SKM-1 (cell line): Measurements from ENCODE around the gene FCN3.

Experiments
- DNase-seq: peaks from one replicate; lab custom pipeline; 2025; ENCODE audit not compliant: unreplicated experiment; lab: John Stamatoyannopoulos, UW

The FCN3 gene

DNA sequence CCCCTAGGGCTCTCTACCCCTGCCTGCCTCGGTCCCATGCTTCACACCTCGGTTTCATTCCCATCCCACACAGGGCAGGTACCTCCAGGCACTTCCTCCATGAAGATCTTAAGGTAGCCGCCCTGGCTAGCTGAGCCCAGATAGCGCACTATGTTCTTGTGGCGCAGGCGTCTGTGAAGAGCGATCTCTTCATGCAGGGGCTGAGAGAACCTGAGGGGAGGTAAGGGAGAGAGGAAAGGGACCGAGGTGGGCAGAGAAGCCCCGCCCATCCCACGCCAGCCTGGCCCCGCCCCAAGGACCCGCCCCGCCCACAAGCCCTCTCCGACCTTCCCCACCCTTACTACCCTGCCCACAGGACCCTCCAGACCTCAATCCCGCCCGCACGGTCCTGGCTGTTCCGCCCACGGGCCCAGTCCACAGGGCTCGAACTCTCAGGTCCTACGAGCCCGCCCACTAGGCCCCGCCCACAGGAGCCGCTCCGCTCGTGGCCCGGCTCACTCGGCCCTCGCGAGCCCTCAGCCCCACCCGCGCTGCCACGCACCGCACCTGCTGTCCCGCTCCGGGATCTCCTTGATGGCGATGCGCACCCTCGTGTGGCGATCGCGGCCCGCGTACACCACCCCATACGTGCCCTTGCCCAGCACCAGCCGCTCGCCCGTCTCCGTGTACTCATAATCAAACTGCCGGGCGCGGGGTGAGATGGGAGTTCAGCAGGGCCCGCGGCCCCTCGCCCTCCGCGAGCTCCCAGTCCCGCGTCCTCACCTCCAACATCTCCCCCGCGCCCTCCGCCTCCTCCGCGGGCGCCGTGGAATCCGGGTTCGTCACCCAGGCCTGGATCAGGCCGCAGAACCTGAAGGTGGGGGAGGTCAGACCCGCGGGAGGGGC lies 14.2 kb downstream of the FCN3 start:
- no peak for DNase-seq

DNA sequence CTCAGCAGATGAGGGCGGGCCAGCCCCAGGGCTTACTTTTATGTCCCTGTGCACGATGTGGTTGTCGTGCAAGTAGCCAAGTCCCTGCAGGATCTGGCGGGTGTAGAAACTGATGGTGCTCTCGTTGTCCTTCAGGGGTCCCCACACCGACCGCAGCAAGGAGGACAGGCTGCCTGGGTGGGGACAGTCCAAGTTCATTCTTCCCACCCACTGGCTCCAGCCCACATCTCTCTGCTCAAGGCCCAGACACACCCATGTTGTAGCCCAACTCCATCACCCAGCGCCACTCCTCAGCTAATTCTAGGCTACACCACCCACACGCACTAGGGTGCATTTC lies 14.8 kb downstream of the FCN3 start:
- DNase-seq = no peak

DNA sequence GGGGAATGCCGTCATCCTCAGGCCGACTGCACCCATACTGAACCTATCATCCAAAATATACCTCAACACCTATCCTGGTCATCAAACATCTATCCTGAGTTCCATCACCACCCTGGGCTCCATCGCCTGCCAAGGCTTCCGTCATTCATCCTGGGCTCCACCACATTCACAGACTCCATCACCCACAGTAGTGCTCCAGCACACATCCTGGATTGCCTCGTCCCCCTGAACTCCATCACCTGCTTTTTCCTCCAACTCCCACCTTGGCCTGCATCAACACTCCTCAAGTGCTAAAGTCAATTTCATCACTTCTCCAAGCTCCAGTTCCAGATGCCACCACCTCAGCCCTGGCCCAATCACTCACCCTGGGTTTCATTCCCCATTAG lies 15.7 kb downstream of the FCN3 start:
- no peak for DNase-seq

DNA sequence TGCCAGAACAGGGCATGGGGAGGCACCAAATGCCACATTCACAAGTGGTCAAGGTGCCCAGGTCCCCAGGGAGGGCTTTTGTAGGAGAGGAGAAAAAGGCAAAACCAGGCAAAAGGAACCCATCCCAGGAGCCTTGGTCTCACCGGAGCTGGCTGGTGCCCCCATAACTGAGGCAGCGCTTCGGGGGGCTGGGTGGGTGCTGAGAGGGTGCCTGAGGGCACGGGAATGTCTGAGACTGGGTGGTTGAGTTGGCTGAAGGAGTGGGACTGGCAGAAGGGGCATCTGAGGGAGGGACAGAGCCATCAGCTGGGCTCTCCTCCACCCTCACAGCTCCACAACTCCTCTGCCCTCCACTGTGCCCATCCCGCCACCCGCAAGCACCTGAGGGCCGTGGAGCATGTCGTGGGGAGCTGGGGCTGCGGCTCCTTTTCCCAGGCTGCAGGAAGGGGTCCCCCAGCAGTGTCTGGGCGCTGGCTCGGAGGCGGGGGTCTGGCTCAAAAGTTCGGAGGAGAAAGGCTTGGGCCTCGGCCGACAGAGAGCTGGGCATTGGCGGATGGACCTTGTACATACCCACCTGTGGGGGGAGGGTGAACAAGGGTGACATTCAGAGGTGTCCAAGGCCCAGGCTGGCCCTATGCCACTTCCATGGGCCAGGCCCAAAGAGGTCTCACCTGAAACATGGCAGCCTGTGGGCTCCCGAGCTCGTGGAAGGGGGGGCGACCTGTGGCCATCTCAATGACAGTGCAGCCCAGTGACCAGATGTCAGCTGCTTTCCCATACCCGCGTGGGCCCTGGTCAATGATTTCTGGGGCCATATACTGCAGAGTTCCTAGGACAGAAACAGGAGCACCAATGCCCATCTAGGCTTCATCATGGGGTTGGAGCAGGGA lies 16.3 kb downstream of the FCN3 start:
- no peak for DNase-seq

DNA sequence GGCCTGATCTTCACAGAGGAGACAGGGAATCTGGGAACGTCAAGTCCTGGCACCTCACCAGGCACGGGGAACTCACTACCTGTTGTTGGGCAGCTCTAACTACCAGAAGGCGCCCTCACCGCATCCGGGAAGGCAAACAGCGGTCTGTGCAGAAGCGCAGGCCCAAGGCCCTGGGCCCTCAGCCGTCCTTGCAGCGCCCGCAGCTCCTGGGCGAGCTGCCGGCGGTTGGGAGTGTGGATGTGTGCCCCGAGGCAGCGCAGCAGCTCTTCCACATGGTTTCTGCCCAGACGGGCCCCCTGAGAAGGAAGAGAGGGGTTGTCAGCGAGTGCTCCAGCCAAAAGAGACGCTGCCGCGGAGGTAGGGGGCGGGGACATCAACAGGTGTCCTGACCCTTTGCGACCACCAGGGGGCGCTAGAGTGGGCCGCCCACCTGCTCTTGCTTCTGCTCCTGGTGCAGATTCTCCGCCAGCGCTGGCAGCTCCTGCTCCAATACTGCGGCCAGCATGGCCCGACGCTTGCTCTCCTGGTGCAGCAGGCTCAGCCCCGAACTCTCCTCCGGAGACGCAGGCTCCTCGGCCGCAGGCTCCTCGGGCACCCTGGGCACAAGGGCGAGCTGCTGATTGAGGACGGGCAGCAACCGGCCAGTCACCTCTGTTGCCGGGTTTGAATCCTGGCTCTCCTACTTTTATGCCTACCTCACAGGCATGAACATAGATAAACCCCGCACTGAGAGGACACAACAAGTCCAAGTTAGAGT lies 17.2 kb downstream of the FCN3 start:
- peak; percentile 45 for DNase-seq

DNA sequence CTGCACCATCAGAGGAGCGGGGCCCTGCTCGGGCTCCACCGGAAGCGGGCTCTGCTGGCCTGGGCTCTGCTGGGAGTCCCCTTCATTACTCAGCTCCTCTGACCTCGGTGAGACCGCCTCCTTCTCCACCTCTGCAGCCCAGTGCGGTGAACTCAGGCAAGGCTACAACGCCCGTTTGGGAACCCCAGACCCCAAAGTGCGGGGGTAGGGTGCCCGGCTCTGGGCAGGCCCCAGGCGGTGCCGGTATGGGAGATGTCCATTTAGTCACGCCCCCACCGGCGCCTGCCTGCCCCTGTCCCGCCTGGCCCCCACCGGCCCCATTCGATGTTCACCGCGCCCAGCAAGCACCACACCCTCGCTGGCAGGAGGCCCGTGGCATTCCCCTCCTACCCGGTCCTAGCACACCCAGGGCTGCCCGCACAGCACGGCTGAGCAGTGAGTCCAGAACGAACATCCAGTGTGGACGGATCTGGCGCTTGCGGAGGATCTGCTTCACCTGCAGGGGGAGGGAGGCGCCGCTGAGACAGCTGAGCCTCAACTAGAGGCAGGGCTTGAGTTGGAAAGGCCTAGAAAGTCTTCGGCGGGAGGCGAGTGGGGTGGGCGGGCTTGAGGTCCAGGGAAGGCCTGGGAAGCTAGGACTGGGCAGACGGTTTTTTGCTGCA lies 17.9 kb downstream of the FCN3 start:
- no peak for DNase-seq

DNA sequence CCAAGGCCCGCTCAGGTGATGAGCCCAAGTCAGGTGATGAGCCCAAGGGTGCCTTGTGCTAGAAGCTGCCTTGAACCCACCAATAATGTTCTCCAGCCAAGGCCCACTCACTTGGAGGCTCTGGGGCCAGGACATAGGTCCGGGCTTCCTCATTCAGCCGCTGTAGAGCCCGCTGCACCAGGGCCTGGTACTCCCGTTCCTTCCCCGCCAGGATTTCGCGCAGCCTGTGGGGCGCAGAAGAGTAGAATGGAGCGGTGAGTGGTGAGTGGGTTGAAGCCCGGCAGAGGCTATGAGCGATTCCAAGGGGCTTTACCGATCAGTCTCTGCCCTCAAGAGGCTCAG lies 18.4 kb downstream of the FCN3 start:
- DNase-seq = no peak

DNA sequence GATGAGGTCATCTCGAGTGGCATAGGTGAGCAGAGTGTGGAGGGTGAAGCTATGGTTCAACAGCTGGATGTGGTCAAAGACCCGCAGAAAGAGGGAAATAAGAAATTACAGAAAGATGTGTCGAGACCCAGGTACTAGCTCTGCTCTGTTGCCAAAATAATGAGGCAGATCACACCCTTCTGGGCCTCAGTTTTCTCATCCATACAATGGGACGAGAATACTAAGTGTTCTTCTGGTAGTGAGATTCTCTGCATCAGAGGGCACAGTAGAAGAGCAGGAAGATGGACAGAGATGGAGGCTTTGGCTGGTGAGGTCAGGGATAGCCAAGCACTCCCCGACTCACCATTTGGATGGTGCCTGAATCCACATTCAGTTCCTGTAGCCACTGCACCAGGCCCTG lies 18.9 kb downstream of the FCN3 start:
- DNase-seq = no peak

DNA sequence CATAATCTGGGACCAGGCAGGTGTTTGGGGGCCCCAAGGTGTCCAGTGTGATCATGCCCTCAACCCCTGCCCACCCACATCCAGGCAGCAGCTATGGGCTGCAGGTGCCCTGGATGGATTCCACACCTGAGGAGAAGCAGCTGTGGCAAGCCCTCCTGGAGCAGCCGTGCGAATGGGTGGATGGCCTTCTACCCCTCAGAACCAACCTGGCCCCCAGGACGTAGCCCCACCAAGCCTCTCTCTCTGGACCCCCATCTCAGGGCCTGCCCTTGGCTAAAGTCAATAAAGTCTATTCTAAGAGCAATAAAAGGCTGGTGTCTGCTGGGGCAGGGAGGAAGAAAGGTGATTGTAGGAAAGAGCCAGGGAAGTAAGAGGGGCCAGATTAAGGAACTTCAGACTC lies 21.0 kb downstream of the FCN3 start:
- no peak for DNase-seq

DNA sequence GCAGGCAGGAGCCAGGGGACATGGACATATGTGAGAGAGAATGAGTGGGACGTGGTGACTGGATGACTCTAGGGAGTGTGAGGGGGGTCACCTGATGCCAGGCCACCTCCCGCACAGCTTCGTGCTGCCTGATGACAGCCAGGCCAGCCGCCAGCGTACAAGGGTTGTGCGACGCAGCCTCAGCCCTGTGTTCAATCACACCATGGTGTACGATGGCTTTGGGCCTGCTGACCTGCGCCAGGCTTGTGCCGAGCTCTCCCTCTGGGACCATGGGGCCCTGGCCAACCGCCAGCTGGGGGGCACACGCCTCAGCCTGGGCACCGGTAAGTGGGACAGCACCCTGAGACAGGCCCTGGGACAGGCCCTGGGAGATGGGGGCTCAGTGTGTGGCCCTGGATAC lies 21.5 kb downstream of the FCN3 start:
- DNase-seq = no peak

DNA sequence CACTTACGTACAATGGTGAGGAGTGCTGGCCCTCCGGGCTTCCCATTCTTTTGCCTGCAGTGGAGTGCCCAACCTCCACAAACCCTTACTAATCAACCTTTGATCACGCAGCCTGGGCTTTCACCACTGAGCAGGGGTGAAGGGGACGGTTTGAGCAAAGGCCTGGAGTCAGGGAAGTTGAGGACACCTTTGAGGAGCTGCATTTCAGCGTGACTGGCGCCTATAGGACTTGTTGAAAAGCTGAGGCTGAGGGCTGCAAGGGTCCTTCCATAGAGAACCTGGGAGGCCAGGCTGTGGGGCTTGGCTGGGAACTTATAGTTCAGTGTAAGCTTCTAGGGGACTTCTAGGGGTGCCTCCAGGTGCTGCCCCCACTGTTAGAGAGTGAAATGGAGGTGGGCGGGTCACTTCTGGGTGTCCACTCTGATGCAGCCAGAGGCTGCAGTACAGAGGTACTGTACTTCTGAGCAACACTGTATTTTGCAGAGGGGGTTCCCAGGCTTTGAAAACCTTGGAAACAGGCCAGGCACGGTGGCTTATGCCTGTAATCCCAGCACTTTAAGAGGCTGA lies 23.0 kb downstream of the FCN3 start:
- DNase-seq = no peak

DNA sequence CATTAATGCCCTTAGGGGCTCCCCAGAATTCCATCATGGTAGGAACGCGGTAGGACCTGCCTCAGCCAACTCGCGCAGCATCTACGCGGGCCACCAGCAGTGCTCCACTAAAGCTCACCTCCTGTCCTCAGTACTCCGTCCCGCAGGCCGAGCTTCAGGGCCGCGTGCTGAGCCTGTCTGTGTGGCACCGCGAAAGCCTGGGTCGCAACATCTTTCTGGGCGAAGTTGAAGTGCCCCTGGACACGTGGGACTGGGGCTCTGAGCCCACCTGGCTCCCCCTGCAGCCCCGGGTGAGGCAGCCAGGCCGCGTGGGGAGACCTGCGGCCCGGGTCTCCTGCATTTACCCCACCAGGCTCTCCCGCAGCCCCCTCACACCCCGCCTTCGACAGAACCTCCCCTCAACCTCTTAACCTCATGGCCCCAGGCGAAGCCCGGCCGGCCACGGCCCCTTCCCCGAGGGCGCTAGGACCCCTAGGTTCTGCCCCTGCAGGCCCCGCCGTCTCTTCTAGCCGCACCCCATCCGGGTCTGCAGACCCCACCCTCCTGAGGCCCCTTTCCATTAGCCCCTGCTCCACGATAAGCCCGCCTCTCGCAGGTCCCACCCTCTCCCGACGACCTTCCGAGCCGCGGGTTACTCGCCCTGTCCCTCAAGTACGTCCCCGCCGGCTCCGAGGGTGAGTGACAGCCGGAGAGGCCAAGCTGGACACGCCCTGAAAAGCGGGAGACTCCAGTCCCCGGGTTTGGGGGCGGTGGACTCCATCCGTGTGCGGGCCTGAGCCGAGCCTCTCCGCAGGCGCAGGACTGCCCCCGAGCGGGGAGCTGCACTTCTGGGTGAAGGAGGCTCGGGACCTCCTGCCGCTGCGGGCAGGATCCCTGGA lies 23.7 kb downstream of the FCN3 start:
- no peak for DNase-seq

DNA sequence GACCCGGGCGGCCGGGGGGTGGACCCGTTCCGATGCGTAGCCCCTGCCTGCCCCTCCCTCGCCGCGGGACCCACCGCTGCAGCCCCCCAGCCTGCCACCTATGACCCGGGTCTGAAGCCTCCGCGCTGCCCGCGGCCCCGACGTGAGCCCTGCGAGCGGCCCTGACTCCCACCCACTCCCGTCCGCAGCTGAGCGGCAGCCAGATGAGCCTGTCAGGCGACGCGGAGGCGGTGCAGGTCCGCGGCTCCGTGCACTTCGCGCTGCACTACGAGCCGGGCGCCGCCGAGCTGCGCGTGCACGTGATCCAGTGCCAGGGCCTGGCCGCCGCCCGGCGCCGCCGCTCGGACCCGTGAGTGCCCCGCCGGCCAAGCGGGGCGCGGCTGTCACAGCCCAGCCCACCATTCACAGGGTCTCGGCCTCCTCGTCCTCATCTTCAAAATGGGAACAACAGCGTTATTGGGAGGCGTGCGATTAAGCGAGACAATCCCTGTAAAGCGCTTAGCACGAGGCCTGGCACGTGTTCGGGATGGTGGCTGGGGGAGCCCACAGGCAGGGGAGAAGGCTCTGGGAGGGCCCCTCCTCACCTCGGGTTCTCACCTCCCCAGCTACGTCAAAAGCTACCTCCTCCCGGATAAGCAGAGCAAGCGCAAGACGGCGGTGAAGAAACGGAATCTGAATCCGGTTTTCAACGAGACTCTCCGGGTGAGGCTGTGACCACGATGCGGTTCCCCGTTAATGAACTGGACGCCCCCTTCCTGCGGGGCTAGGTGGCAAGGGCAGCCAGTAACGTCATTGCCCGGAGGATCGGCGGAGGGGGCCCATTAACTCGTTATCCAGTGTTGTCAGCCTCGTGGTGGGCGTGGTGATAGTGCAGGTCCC lies 24.6 kb downstream of the FCN3 start:
- DNase-seq = no peak

DNA sequence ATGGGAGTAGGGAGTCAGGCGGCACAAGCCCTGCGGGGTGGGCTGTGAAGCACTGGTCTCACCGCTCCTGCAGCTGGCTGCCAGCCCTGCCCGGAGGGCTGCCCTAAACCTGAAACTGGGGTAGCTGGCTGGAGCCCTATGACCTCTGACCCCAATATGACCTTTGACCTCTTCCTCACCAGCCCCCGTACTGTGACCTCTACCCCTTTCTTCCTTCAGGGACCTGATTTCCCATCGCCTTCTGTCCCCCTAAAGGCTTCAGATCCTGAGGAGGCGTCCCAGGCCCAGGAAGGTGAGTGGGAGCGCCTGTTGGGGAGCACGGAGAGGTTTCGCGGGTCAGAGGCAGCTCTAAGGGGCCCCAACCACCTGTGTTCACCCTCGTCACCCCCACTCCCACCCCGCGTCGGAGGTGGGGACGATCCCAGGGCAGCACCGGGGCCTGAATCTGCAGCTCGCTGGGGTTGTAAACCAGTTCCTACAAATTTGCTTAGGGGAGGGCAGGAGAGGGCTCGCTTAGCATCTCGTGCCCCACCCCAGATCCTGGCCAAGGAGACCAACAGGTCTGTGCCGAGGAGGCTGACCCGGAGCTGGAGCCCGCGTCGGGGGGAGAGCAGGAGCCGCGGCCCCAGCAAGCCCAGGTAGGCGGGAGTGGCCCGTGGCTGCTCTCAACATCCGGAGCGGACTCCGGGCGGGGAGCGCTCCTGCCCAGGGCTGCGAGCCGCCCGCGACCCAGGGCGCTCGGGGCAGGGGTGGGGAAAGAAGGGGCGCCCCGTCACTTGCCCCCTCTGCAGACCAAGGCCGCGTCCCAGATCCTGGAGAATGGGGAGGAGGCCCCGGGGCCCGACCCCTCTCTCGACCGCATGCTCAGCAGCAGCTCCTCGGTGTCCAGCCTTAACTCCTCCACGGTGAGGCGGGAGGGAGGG lies 25.5 kb downstream of the FCN3 start:
- DNase-seq = no peak

DNA sequence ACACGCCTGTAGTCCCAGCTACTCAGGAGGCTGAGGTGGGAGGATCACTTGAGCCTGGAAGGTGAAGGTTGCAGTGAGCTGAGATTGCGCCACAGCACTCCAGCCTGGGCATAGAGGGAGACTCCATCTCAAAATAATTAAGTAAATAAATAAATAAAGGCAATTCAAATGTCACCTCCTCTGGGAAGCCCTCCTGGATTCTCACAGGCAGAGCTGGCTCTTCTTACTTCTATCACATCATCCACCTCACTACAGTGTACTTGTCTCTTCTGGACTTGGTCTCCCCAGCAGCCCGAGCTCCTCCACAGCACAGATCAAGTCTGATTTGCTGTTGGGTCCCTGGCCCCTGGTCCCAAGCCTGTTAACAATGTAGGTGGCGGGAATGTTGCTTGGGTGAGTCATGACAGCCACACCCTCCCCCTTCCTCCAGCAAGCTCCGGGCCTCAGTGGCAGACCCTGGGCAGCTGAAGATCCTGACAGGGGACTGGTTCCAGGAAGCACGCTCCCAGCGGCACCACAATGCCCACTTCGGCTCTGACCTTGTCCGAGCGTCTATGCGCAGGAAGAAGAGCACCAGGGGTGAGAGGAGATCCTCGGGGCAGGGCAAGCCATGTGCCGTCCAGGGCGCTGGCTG lies 27.5 kb downstream of the FCN3 start:
- no peak for DNase-seq

DNA sequence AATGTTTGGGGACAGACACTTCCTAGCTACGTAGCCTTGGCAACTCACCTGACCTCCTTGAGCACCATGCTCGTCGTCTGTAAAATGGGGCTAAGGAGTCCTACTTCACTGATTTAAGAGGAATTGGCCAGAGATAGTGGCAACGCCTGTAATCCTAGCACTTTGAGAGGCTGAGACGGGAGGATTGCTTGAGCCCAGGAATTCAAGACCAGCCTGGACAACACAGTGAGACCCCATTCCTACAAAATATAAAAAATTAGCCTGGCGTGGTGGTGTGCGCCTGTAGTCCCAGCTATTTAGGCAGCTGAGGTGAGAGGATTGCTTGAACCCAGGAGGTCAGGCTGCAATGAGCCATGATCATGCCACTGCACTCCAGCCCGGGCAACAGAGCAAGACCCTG lies 28.3 kb downstream of the FCN3 start:
- DNase-seq = no peak

DNA sequence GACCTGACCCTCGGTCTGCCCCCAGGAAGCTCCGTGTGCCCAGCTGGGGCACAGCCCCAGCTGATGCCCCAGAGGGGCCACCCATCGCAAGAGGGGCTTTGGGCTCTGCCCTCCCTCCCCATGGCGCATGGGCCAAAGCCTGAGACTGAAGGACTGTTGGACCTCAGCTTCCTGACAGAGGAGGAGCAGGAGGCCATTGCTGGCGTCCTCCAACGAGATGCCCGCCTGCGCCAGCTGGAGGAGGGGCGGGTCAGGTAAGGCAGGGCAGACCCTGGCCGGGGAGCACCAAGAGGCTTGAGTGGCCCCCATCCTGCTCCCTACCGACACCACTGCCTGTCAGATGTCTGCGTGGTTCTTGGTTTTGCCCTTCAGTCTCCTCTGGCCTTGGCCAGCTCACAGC lies 29.4 kb downstream of the FCN3 start:
- no peak for DNase-seq
